A172 (cell line): Measurements from ENCODE around the gene DMRTC2. TPM values are rescaled to one million over a fixed set of nuclear protein-coding genes. Genes with fewer than 3 reads are reported as not detected.
"Not testable (repeated sequence)": the region's sequence is repeated elsewhere in the genome, so short reads cannot be mapped to it uniquely, and the experiment has no call there.

Experiments
- DNase-seq: peaks from one replicate; pipeline ENCODE4 v3.0.0-alpha.2; 2015; ENCODE audit warnings: low spot score
- total RNA-seq: library from RNA; depleted of rRNA; stranded (reverse); fragments of >200 nt; shearing (Covaris generic); gene quantifications from 2 replicates; pipeline ENCODE4 v1.2.3, GENCODE V29; 2014

Gene DMRTC2
- total RNA-seq, 1 experiment from 2014 or later: not detected

- DNase-seq: peak; percentile 62
These were observed 25.6 kb downstream of the DMRTC2 start for GRCh38 chr19:41870401-41870873.

GRCh38 chr19:41871573-41872383 lies 26.9 kb downstream of the DMRTC2 start:
- DNase-seq: no peak

- DNase-seq: no peak
These were observed 27.5 kb downstream of the DMRTC2 start for GRCh38 chr19:41872384-41872774.

GRCh38 chr19:41872775-41873647 lies 28.2 kb downstream of the DMRTC2 start:
- DNase-seq: peak; percentile 70

GRCh38 chr19:41875973-41876372 lies 31.1 kb downstream of the DMRTC2 start:
- not testable (repeated sequence) for DNase-seq

- DNase-seq: no peak
These were observed 32.3 kb downstream of the DMRTC2 start, which contains the start of gene CD79A for GRCh38 chr19:41876847-41877832. TSS of gene CD79A (plus strand) at chr19:41877279. CDS start at chr19:41877305, 26 bp downstream.

- DNase-seq: no peak
These were observed 33.4 kb downstream of the DMRTC2 start for GRCh38 chr19:41877916-41878905.

GRCh38 chr19:41879080-41879479 lies 34.2 kb downstream of the DMRTC2 start:
- DNase-seq: no peak

GRCh38 chr19:41879670-41880328 lies 35.0 kb downstream of the DMRTC2 start:
- no peak for DNase-seq

GRCh38 chr19:41880329-41880708 lies 35.5 kb downstream of the DMRTC2 start:
- no peak for DNase-seq

- DNase-seq: no peak
These were observed 38.0 kb downstream of the DMRTC2 start, which contains the start of gene ARHGEF1 for GRCh38 chr19:41882568-41883462. TSS of gene ARHGEF1 (plus strand) at chr19:41883184. CDS start at chr19:41888083, 4,899 bp downstream.

GRCh38 chr19:41883463-41883820 lies 38.6 kb downstream of the DMRTC2 start:
- DNase-seq: no peak

- DNase-seq: peak; percentile 90
These were observed 39.2 kb downstream of the DMRTC2 start for GRCh38 chr19:41883821-41884733.

- DNase-seq: peak; percentile 61
These were observed 42.2 kb downstream of the DMRTC2 start for GRCh38 chr19:41886761-41887710.

GRCh38 chr19:41887711-41888382 lies 43.0 kb downstream of the DMRTC2 start:
- peak; percentile 95 for DNase-seq

GRCh38 chr19:41888926-41889325 lies 44.1 kb downstream of the DMRTC2 start:
- DNase-seq: no peak
